ENCODE data around the gene RASL10B. TPM values are rescaled to one million over a fixed set of nuclear protein-coding genes. Genes with fewer than 3 reads are reported as not detected.

RASL10B gene
- total RNA-seq, 2 donors from 2014 or later: 39.2 to 61.9 TPM

- TF ChIP-seq CTCF (IDR thresholded peaks at IDR 0.05): no peak
- Histone ChIP-seq H3K9me3 (no peaks in the 10 kb centered on the region), H3K36me3 (no peaks in the 10 kb centered on the region), H3K4me3 (peak overlapping the region; percentile 55 to 77), H3K4me1 (peaks cover 0 to 19% of the 10 kb centered on the region in 2 donors), H3K27me3 (no peaks in the 10 kb centered on the region), H3K27ac (peak overlapping the region; percentile 62 to 85)
- DNase-seq (ENCODE audit: low spot score): peak; percentile 57
Observed at GRCh38 chr17:35731917-35732805, 722 bp downstream of the RASL10B start.

- Histone ChIP-seq H3K27ac (peak overlapping the region in 1 of 2 donors; percentile 85), H3K4me3 (peak overlapping the region in 1 of 2 donors; percentile 77), H3K27me3 (no peaks in the 10 kb centered on the region), H3K9me3 (no peaks in the 10 kb centered on the region), H3K4me1 (peaks cover 0 to 13% of the 10 kb centered on the region in 2 donors), H3K36me3 (no peaks in the 10 kb centered on the region)
- TF ChIP-seq CTCF (IDR thresholded peaks at IDR 0.05): no peak
- peak; percentile 26 for DNase-seq (ENCODE audit: low spot score)
Observed at GRCh38 chr17:35732806-35733136, 1.3 kb downstream of the RASL10B start.

- no peak overlapping the region for H3K27ac ChIP-seq
- TF ChIP-seq CTCF (IDR thresholded peaks at IDR 0.05): no peak
- no peaks in the 10 kb centered on the region for H3K27me3 ChIP-seq
- H3K4me3 ChIP-seq: no peak overlapping the region
- H3K9me3 ChIP-seq: no peaks in the 10 kb centered on the region
- H3K36me3 ChIP-seq: no peaks in the 10 kb centered on the region
- H3K4me1 ChIP-seq: peaks cover 0 to 12% of the 10 kb centered on the region in 2 donors
- DNase-seq (ENCODE audit: low spot score): no peak
Observed at GRCh38 chr17:35733366-35733765, 1.9 kb downstream of the RASL10B start.

- Histone ChIP-seq H3K4me1 (peaks cover 0 to 12% of the 10 kb centered on the region in 2 donors), H3K27me3 (no peaks in the 10 kb centered on the region), H3K9me3 (no peaks in the 10 kb centered on the region), H3K27ac (no peak overlapping the region), H3K4me3 (no peak overlapping the region), H3K36me3 (no peaks in the 10 kb centered on the region)
- no peak for TF ChIP-seq CTCF (IDR thresholded peaks at IDR 0.05)
- no peak for DNase-seq (ENCODE audit: low spot score)
Observed at GRCh38 chr17:35734396-35734795, 3.0 kb downstream of the RASL10B start.

- Histone ChIP-seq H3K4me3 (no peak overlapping the region), H3K27me3 (no peaks in the 10 kb centered on the region), H3K27ac (no peak overlapping the region), H3K36me3 (no peaks in the 10 kb centered on the region), H3K9me3 (no peaks in the 10 kb centered on the region), H3K4me1 (peaks cover 0 to 12% of the 10 kb centered on the region in 2 donors)
- no peak for DNase-seq (ENCODE audit: low spot score)
- TF ChIP-seq CTCF (IDR thresholded peaks at IDR 0.05): no peak
Observed at GRCh38 chr17:35735036-35735805, 3.8 kb downstream of the RASL10B start.

Measured in right atrium auricular region (tissue), 2 donors.